Measurements from ENCODE around the gene NTRK2. TPM values are rescaled to one million over a fixed set of nuclear protein-coding genes. Genes with fewer than 3 reads are reported as not detected.

NTRK2 gene
- total and polyA plus RNA-seq, 4 donors: 0.26 to 1.4 (median 0.56) TPM

GRCh38 chr9:84789463-84789830, 119.9 kb downstream of the NTRK2 start (continued):
- TF ChIP-seq ATF3 (IDR thresholded peaks at IDR 0.05): no peak

- no peak for DNase-seq (ENCODE audit: low spot score)
- Histone ChIP-seq H3K4me1 (ENCODE audit: control insufficient read depth in 4 of 4, insufficient read depth in 4 of 4, low read length in 3 of 4) (no peaks in the 10 kb centered on the region), H3K27me3 (ENCODE audit: control insufficient read depth in 4 of 4, insufficient read depth in 4 of 4, low read length in 3 of 4) (peaks cover 0 to 6% (median 0%) of the 10 kb centered on the region in 4 donors), H3K27ac (ENCODE audit: low read depth in 1 of 2, low read length in 2 of 2) (no peak overlapping the region), H3K36me3 (ENCODE audit: control insufficient read depth in 4 of 4, insufficient read depth in 3 of 4, low read depth in 1 of 4, low read length in 3 of 4) (no peaks in the 10 kb centered on the region), H3K9ac (ENCODE audit: low read depth in 1 of 2, low read length in 2 of 2) (no peak overlapping the region), H3K4me3 (ENCODE audit: low read depth in 1 of 3, low read length in 3 of 3) (no peak overlapping the region), H3K9me3 (ENCODE audit: control insufficient read depth in 4 of 4, low read length in 3 of 4) (no peaks in the 10 kb centered on the region)
- WGBS: 73% methylated on average over 2 of the region's 2 CpGs
- TF ChIP-seq MAX (IDR thresholded peaks at IDR 0.05) (no peak), ATF3 (IDR thresholded peaks at IDR 0.05) (no peak), ZBTB33 (IDR thresholded peaks at IDR 0.05) (no peak), HNF4A (conservative IDR thresholded peaks at IDR 0.05) (no peak), RAD21 (IDR thresholded peaks at IDR 0.05) (no peak), FOXA2 (IDR thresholded peaks at IDR 0.05) (no peak), NR2F2 (IDR thresholded peaks at IDR 0.05) (no peak), EGR1 (IDR thresholded peaks at IDR 0.05; ENCODE audit: low read depth in 2 of 2) (no peak), FOXA1 (IDR thresholded peaks at IDR 0.05) (no peak), RXRA (IDR thresholded peaks at IDR 0.05) (no peak), REST (IDR thresholded peaks at IDR 0.05) (no peak)
Observed at GRCh38 chr9:84791643-84792042, 122.1 kb downstream of the NTRK2 start.

- no peaks in the 10 kb centered on the region for H3K4me1 ChIP-seq (ENCODE audit: control insufficient read depth in 4 of 4, insufficient read depth in 4 of 4, low read length in 3 of 4)
- no peak overlapping the region for H3K9ac ChIP-seq (ENCODE audit: low read depth in 1 of 2, low read length in 2 of 2)
- no peak overlapping the region for H3K27ac ChIP-seq (ENCODE audit: low read depth in 1 of 2, low read length in 2 of 2)
- peaks cover 0 to 6% (median 0%) of the 10 kb centered on the region in 4 donors for H3K27me3 ChIP-seq (ENCODE audit: control insufficient read depth in 4 of 4, insufficient read depth in 4 of 4, low read length in 3 of 4)
- DNase-seq (ENCODE audit: low spot score): no peak
- no peaks in the 10 kb centered on the region for H3K36me3 ChIP-seq (ENCODE audit: control insufficient read depth in 4 of 4, insufficient read depth in 3 of 4, low read depth in 1 of 4, low read length in 3 of 4)
- TF ChIP-seq GABPA (IDR thresholded peaks at IDR 0.05 in 1 of 2, conservative IDR thresholded peaks at IDR 0.05 in 1 of 2) (no peak), RAD21 (IDR thresholded peaks at IDR 0.05) (no peak), REST (IDR thresholded peaks at IDR 0.05) (no peak), CTCF (IDR thresholded peaks at IDR 0.05; ENCODE audit: low read depth, low read length, missing input control) (no peak), FOXA1 (IDR thresholded peaks at IDR 0.05) (no peak), HNF4A (conservative IDR thresholded peaks at IDR 0.05) (no peak)
- 76% methylated on average over 3 of the region's 3 CpGs for WGBS
- H3K4me3 ChIP-seq (ENCODE audit: low read depth in 1 of 3, low read length in 3 of 3): no peak overlapping the region
- no peaks in the 10 kb centered on the region for H3K9me3 ChIP-seq (ENCODE audit: control insufficient read depth in 4 of 4, low read length in 3 of 4)
Observed at GRCh38 chr9:84793251-84793650, 123.7 kb downstream of the NTRK2 start.
